ENCODE data around the gene TRAPPC8.

- TF ChIP-seq CTCF (IDR thresholded peaks at IDR 0.05) (no peak), POLR2A (IDR thresholded peaks at IDR 0.05) (no peak), POLR2AphosphoS5 (IDR thresholded peaks at IDR 0.05) (no peak), EP300 (IDR thresholded peaks at IDR 0.05) (no peak)
These were observed 50.0 kb downstream of the TRAPPC8 start for GRCh38 chr18:31892936-31893335.
